ENCODE data around the gene ADARB2. TPM values are rescaled to one million over a fixed set of nuclear protein-coding genes. Genes with fewer than 3 reads are reported as not detected.
A peak's percentile ranks its signal among the peaks of the same experiment; 100 is the strongest.

The ADARB2 gene
- total RNA-seq, 1 experiment from 2014 or later: not detected

DNA sequence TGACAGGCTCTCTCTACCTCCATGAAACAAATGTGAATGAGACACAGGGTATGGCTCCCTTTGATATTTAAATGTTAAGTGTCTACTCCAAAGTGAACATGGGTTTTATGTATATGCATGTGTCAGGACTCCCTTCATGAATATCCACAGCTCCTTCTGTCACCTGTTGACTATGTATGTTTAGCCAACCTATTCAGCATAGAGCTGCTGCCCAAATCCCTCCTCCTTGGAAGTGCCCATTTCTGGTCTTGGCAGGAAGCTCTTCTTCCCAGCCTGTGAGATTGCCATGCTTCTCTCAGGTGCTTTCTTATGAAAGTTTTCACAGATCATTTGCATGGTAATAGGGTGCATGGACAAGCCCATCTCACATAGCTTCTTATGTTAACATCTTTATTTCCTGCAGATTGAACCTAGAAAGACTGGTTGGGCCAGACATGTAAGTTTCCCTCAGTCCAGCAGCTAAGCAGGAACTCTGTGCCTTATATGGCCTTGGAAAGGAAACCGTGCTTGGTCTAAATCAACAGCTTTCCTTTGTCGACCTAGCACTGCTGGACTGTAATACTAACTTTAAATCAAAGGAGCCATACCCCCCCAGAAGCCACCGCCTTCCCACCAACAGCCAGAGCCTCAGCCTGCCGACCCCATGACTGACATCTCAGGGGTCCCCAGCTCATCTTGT lies 288.9 kb downstream of the ADARB2 start:
- Mint-ChIP-seq H3K4me3 (ENCODE audit: low read depth, unreplicated experiment) (no peak overlapping the region), H3K4me1 (ENCODE audit: low read depth, unreplicated experiment) (no peaks in the 10 kb centered on the region), H3K36me3 (ENCODE audit: insufficient read depth, unreplicated experiment) (no peaks in the 10 kb centered on the region), H3K27ac (ENCODE audit: unreplicated experiment) (no peak overlapping the region), H3K27me3 (ENCODE audit: unreplicated experiment) (peaks cover 22% of the 10 kb centered on the region), H3K9me3 (ENCODE audit: low read depth, unreplicated experiment) (peaks cover 3% of the 10 kb centered on the region)
- peak; percentile 24 for DNase-seq
- CTCF ChIA-PET: no interaction called here
- intact Hi-C loops (cut with micrococcal nuclease; ENCODE audit: unreplicated experiment): no loop called here
- no TSS peak for BruUV-seq (replicated peaks)
- TF ChIP-seq, protein P1, sequence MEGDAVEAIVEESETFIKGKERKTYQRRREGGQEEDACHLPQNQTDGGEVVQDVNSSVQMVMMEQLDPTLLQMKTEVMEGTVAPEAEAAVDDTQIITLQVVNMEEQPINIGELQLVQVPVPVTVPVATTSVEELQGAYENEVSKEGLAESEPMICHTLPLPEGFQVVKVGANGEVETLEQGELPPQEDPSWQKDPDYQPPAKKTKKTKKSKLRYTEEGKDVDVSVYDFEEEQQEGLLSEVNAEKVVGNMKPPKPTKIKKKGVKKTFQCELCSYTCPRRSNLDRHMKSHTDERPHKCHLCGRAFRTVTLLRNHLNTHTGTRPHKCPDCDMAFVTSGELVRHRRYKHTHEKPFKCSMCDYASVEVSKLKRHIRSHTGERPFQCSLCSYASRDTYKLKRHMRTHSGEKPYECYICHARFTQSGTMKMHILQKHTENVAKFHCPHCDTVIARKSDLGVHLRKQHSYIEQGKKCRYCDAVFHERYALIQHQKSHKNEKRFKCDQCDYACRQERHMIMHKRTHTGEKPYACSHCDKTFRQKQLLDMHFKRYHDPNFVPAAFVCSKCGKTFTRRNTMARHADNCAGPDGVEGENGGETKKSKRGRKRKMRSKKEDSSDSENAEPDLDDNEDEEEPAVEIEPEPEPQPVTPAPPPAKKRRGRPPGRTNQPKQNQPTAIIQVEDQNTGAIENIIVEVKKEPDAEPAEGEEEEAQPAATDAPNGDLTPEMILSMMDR (IDR thresholded peaks at IDR 0.05; ENCODE audit: unreplicated experiment): no peak

DNA sequence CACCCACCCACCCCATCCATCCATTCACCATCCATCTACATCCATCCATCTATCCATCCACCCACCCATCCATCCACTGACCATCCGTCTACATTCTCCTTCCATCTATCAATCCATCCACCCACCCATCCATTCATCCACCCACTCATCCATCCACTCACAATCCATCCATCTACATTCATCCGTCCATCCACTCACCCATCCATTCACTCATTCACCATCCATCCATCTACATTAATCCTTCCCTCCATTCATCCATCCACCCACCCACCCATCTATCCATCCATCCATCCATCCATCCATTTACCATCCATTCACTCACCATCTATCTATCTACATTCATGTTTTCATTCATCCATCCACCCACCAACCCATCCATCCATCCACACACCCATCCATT lies 292.5 kb downstream of the ADARB2 start:
- intact Hi-C loops (cut with micrococcal nuclease; ENCODE audit: unreplicated experiment): no loop called here
- TF ChIP-seq, protein P1 (IDR thresholded peaks at IDR 0.05; ENCODE audit: unreplicated experiment): no peak
- Mint-ChIP-seq H3K27me3 (ENCODE audit: unreplicated experiment) (peaks cover 7% of the 10 kb centered on the region), H3K4me3 (ENCODE audit: low read depth, unreplicated experiment) (no peak overlapping the region), H3K9me3 (ENCODE audit: low read depth, unreplicated experiment) (no peaks in the 10 kb centered on the region), H3K36me3 (ENCODE audit: insufficient read depth, unreplicated experiment) (no peaks in the 10 kb centered on the region), H3K27ac (ENCODE audit: unreplicated experiment) (no peak overlapping the region), H3K4me1 (ENCODE audit: low read depth, unreplicated experiment) (no peaks in the 10 kb centered on the region)
- no TSS peak for BruUV-seq (replicated peaks)
- no peak for DNase-seq
- CTCF ChIA-PET: no interaction called here

DNA sequence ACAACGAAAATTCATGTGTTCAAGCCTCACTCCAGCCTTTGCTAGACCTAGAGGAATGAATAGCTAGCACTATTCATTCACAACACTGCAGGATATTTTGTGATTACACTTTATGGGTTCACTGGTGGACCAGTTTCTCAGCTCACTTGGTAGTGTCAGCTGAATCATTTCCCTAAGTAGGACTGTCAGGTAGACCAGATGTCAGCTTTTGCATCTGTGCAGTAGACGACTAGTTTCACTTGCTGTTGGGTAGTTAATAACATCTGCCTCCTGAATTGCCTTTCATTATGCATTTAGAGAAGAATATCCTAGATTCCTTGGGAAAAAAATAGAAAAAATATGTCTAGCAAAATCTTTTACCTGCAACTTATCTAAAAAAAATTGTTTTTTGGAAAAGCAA lies 296.4 kb downstream of the ADARB2 start:
- intact Hi-C loops (cut with micrococcal nuclease; ENCODE audit: unreplicated experiment): no loop called here
- no peak for DNase-seq
- H3K4me3 Mint-ChIP-seq (ENCODE audit: low read depth, unreplicated experiment): no peak overlapping the region
- no peaks in the 10 kb centered on the region for H3K36me3 Mint-ChIP-seq (ENCODE audit: insufficient read depth, unreplicated experiment)
- no peak overlapping the region for H3K27ac Mint-ChIP-seq (ENCODE audit: unreplicated experiment)
- H3K9me3 Mint-ChIP-seq (ENCODE audit: low read depth, unreplicated experiment): peaks cover 4% of the 10 kb centered on the region
- no peaks in the 10 kb centered on the region for H3K4me1 Mint-ChIP-seq (ENCODE audit: low read depth, unreplicated experiment)
- H3K27me3 Mint-ChIP-seq (ENCODE audit: unreplicated experiment): no peaks in the 10 kb centered on the region
- CTCF ChIA-PET: no interaction called here
- TF ChIP-seq, protein P1 (IDR thresholded peaks at IDR 0.05; ENCODE audit: unreplicated experiment): no peak
- no TSS peak for BruUV-seq (replicated peaks)

DNA sequence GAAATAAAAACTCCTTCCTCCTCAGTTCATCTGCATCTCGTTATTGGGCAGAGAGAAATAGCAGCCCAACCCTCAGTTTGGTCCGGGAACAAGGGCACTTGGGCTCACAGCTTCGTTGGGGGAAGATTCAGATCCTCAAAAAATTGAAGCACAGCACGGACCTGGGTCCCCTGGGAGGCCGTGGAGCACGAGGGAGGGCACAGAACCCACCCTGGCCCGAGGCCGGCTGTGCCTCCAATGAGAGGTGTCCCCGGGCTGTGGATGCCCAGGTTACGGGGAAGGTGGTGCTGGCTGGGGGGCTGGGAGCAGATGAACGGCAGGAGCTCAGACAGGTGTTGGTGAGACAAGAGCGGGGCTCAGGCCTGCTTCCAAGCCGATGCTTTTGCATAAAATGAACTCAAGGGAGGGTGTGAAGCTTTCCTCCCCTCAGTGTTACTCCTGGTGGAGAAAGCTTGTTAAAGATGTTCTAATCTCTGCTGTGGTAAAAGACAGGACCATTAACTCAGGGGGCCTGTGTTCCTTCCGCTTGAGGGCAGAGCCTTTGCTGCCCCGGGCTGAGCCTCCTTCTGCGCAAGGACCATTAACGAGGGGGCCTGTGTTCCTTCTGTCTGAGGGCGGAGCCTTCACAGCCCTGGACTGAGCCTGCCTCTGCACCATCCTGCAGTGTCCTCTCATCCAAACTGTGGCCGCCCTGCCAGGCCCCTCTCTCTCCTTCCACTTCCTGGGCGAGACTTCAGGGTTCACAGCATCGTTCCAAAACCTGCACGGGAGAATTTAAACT lies 302.2 kb downstream of the ADARB2 start:
- no peak overlapping the region for H3K4me3 Mint-ChIP-seq (ENCODE audit: low read depth, unreplicated experiment)
- CTCF ChIA-PET: no interaction called here
- no peaks in the 10 kb centered on the region for H3K36me3 Mint-ChIP-seq (ENCODE audit: insufficient read depth, unreplicated experiment)
- intact Hi-C loops (cut with micrococcal nuclease; ENCODE audit: unreplicated experiment): no loop called here
- TF ChIP-seq, protein P1 (IDR thresholded peaks at IDR 0.05; ENCODE audit: unreplicated experiment): no peak
- no TSS peak for BruUV-seq (replicated peaks)
- peaks cover 13% of the 10 kb centered on the region for H3K27me3 Mint-ChIP-seq (ENCODE audit: unreplicated experiment)
- DNase-seq: no peak
- no peak overlapping the region for H3K27ac Mint-ChIP-seq (ENCODE audit: unreplicated experiment)
- peaks cover 9% of the 10 kb centered on the region for H3K9me3 Mint-ChIP-seq (ENCODE audit: low read depth, unreplicated experiment)
- no peaks in the 10 kb centered on the region for H3K4me1 Mint-ChIP-seq (ENCODE audit: low read depth, unreplicated experiment)

All from Calu3 (cell line).